ENCODE measurements around the gene GRM7. TPM values are rescaled to one million over a fixed set of nuclear protein-coding genes. Genes with fewer than 3 reads are reported as not detected.

The GRM7 gene
- total and polyA plus RNA-seq, 2 donors (not counting 1 experiment from before 2014, with no cell fraction given) = not detected

GRCh38 chr3:7444886-7445285 is 584.0 kb downstream of the GRM7 start:
- H3K27ac ChIP-seq (ENCODE audit: insufficient read depth, low read length) = no peak overlapping the region
- H3K79me2 ChIP-seq (ENCODE audit: control insufficient read depth, insufficient read depth, low read length) = no peaks in the 10 kb centered on the region
- DNase-seq (ENCODE audit: low read depth in 2 of 2) = no peak
- H3K4me1 ChIP-seq (ENCODE audit: control insufficient read depth, extremely low read depth, insufficient read depth, low read length) = no peaks in the 10 kb centered on the region
- H3K4me3 ChIP-seq (replicated peaks in 1 of 4; ENCODE audit: control extremely low read depth in 1 of 4, insufficient read depth in 1 of 4, low read depth in 3 of 4, low read length in 4 of 4) = no peak overlapping the region
- no peaks in the 10 kb centered on the region for H4K20me1 ChIP-seq (ENCODE audit: control insufficient read depth, extremely low read depth, insufficient read depth, low read length)
- H3K9me3 ChIP-seq (ENCODE audit: control insufficient read depth, insufficient read depth, low read depth, low read length) = no peaks in the 10 kb centered on the region
- no peaks in the 10 kb centered on the region for H3K27me3 ChIP-seq (ENCODE audit: control insufficient read depth, insufficient read depth, low read length)
- TF ChIP-seq CTCF (conservative IDR thresholded peaks at IDR 0.05 in 1 of 2, IDR thresholded peaks at IDR 0.05 in 1 of 2; ENCODE audit: low read depth in 1 of 2, low read length in 2 of 2) = no peak
- no peak for TF ChIP-seq EZH2 (IDR thresholded peaks at IDR 0.05; ENCODE audit: low read length, missing control alignments)
- H3K36me3 ChIP-seq (ENCODE audit: control insufficient read depth, insufficient read depth, low read length) = no peaks in the 10 kb centered on the region
- no peak overlapping the region for H2AFZ ChIP-seq (ENCODE audit: low read length)
- no peak overlapping the region for H3K4me2 ChIP-seq (ENCODE audit: extremely low read depth, insufficient read depth, low read length)
- H3K9ac ChIP-seq (ENCODE audit: insufficient read depth, low read length) = no peak overlapping the region

- Histone ChIP-seq H3K9me3 (ENCODE audit: control insufficient read depth, insufficient read depth, low read depth, low read length) (no peaks in the 10 kb centered on the region), H3K79me2 (ENCODE audit: control insufficient read depth, insufficient read depth, low read length) (no peaks in the 10 kb centered on the region), H3K36me3 (ENCODE audit: control insufficient read depth, insufficient read depth, low read length) (no peaks in the 10 kb centered on the region), H3K27ac (ENCODE audit: insufficient read depth, low read length) (no peak overlapping the region), H3K4me2 (ENCODE audit: extremely low read depth, insufficient read depth, low read length) (no peak overlapping the region), H4K20me1 (ENCODE audit: control insufficient read depth, extremely low read depth, insufficient read depth, low read length) (no peaks in the 10 kb centered on the region), H3K4me1 (ENCODE audit: control insufficient read depth, extremely low read depth, insufficient read depth, low read length) (no peaks in the 10 kb centered on the region), H3K9ac (ENCODE audit: insufficient read depth, low read length) (no peak overlapping the region), H2AFZ (ENCODE audit: low read length) (no peak overlapping the region), H3K27me3 (ENCODE audit: control insufficient read depth, insufficient read depth, low read length) (no peaks in the 10 kb centered on the region), H3K4me3 (replicated peaks in 1 of 4; ENCODE audit: control extremely low read depth in 1 of 4, insufficient read depth in 1 of 4, low read depth in 3 of 4, low read length in 4 of 4) (no peak overlapping the region)
- TF ChIP-seq CTCF (conservative IDR thresholded peaks at IDR 0.05 in 1 of 2, IDR thresholded peaks at IDR 0.05 in 1 of 2; ENCODE audit: low read depth in 1 of 2, low read length in 2 of 2) (no peak), EZH2 (IDR thresholded peaks at IDR 0.05; ENCODE audit: low read length, missing control alignments) (no peak)
- no peak for DNase-seq (ENCODE audit: low read depth in 2 of 2)
Measured at GRCh38 chr3:7445331-7445730, 584.4 kb downstream of the GRM7 start.

- no peak for TF ChIP-seq EZH2 (IDR thresholded peaks at IDR 0.05; ENCODE audit: low read length, missing control alignments)
- no peak for TF ChIP-seq CTCF (conservative IDR thresholded peaks at IDR 0.05 in 1 of 2, IDR thresholded peaks at IDR 0.05 in 1 of 2; ENCODE audit: low read depth in 1 of 2, low read length in 2 of 2)
- no peak overlapping the region for H3K27ac ChIP-seq (ENCODE audit: insufficient read depth, low read length)
- H3K79me2 ChIP-seq (ENCODE audit: control insufficient read depth, insufficient read depth, low read length) = no peaks in the 10 kb centered on the region
- H3K4me1 ChIP-seq (ENCODE audit: control insufficient read depth, extremely low read depth, insufficient read depth, low read length) = no peaks in the 10 kb centered on the region
- no peaks in the 10 kb centered on the region for H3K36me3 ChIP-seq (ENCODE audit: control insufficient read depth, insufficient read depth, low read length)
- no peak overlapping the region for H3K9ac ChIP-seq (ENCODE audit: insufficient read depth, low read length)
- H4K20me1 ChIP-seq (ENCODE audit: control insufficient read depth, extremely low read depth, insufficient read depth, low read length) = no peaks in the 10 kb centered on the region
- H2AFZ ChIP-seq (ENCODE audit: low read length) = no peak overlapping the region
- no peak overlapping the region for H3K4me2 ChIP-seq (ENCODE audit: extremely low read depth, insufficient read depth, low read length)
- H3K4me3 ChIP-seq (replicated peaks in 1 of 4; ENCODE audit: control extremely low read depth in 1 of 4, insufficient read depth in 1 of 4, low read depth in 3 of 4, low read length in 4 of 4) = no peak overlapping the region
- no peaks in the 10 kb centered on the region for H3K27me3 ChIP-seq (ENCODE audit: control insufficient read depth, insufficient read depth, low read length)
- no peaks in the 10 kb centered on the region for H3K9me3 ChIP-seq (ENCODE audit: control insufficient read depth, insufficient read depth, low read depth, low read length)
- no peak for DNase-seq (ENCODE audit: low read depth in 2 of 2)
Measured at GRCh38 chr3:7447197-7447769, 586.4 kb downstream of the GRM7 start.
